CD14-positive monocyte (primary cell): ENCODE results near the gene KRTAP10-6. TPM values are rescaled to one million over a fixed set of nuclear protein-coding genes. Genes with fewer than 3 reads are reported as not detected.
"Not testable (repeated sequence)": the region's sequence is repeated elsewhere in the genome, so short reads cannot be mapped to it uniquely, and the experiment has no call there.

Source experiments
- DNase-seq, 3 donors: peaks; one replicate each; pipeline ENCODE4 v3.0.0-alpha.2; 2011 to 2022
- H2AFZ ChIP-seq: 2 replicates; pipeline ENCODE4 v1.6.0; 2012; ENCODE audit warnings: mild to moderate bottlenecking, low read depth, low read length, inconsistent platforms; ENCODE audit not compliant: insufficient read depth, poor library complexity, severe bottlenecking
- H3K27ac ChIP-seq, 2 donors: 1 replicate in 1 of 2; 2 replicates in 1 of 2; pipeline ENCODE4 v1.5.1; 2012 to 2013; ENCODE audit warnings: low read length in 2 of 2, control low read depth in 1 of 2, inconsistent platforms in 1 of 2, low read depth in 1 of 2, mild to moderate bottlenecking in 1 of 2
- H3K27me3 ChIP-seq, 2 donors: one replicate each; pipeline versions ENCODE4 v1.6.0 to v1.6.1; 2011 to 2013; ENCODE audit warnings: low read length in 2 of 2; ENCODE audit not compliant: control insufficient read depth in 2 of 2, insufficient read depth in 2 of 2
- H3K36me3 ChIP-seq, 2 donors: replicated peaks in 1 of 2; 1 replicate in 1 of 2; 2 replicates in 1 of 2; pipeline versions ENCODE4 v1.5.1 to v1.6.1; 2012 to 2013; ENCODE audit warnings: low read length in 2 of 2, control low read depth in 1 of 2, inconsistent platforms in 1 of 2, mild to moderate bottlenecking in 1 of 2; ENCODE audit not compliant: insufficient read depth in 2 of 2, control insufficient read depth in 1 of 2
- H3K4me1 ChIP-seq, 2 donors: 1 replicate in 1 of 2; 2 replicates in 1 of 2; pipeline versions ENCODE4 v1.5.1 to v1.6.1; 2012 to 2013; ENCODE audit warnings: low read length in 2 of 2, control low read depth in 1 of 2, inconsistent platforms in 1 of 2, mild to moderate bottlenecking in 1 of 2, moderate library complexity in 1 of 2; ENCODE audit not compliant: insufficient read depth in 2 of 2, control insufficient read depth in 1 of 2
- H3K4me2 ChIP-seq: replicated peaks from 2 replicates; pipeline ENCODE3; 2012; ENCODE audit warnings: low read length, moderate library complexity, mild to moderate bottlenecking; ENCODE audit not compliant: poor library complexity, severe bottlenecking; ENCODE audit errors: extremely low read depth
- H3K4me3 ChIP-seq, 3 experiments: fragments of 200-600 bp in 1 of 3; sonication (generic) in 1 of 3; replicated peaks in 1 of 3; 1 replicate in 2 of 3; 2 replicates in 1 of 3; pipeline ENCODE4 v1.5.1; 2011 to 2013; ENCODE audit warnings: low read length in 3 of 3, mild to moderate bottlenecking in 3 of 3, control low read depth in 2 of 3, low read depth in 2 of 3, inconsistent platforms in 1 of 3, moderate library complexity in 1 of 3
- H3K79me2 ChIP-seq: 2 replicates; pipeline ENCODE4 v1.6.0; 2012; ENCODE audit warnings: mild to moderate bottlenecking, control low read depth, inconsistent platforms, low read length, moderate library complexity; ENCODE audit not compliant: insufficient read depth
- H3K9ac ChIP-seq: 2 replicates; pipeline ENCODE4 v1.6.0; 2017; ENCODE audit warnings: low read length, mild to moderate bottlenecking; ENCODE audit not compliant: insufficient read depth, poor library complexity, severe bottlenecking
- H3K9me3 ChIP-seq, 2 donors: replicated peaks in 1 of 2; 1 replicate in 1 of 2; 2 replicates in 1 of 2; pipeline versions ENCODE4 v1.5.1 to v1.6.1; 2012 to 2013; ENCODE audit warnings: low read length in 2 of 2, control low read depth in 1 of 2; ENCODE audit not compliant: control insufficient read depth in 1 of 2, insufficient read depth in 1 of 2
- H4K20me1 ChIP-seq: 2 replicates; pipeline ENCODE4 v1.6.0; 2012; ENCODE audit warnings: mild to moderate bottlenecking, low read length, control low read depth, moderate library complexity; ENCODE audit not compliant: insufficient read depth
- H3K27ac Mint-ChIP-seq, 7 donors: one replicate each; pipeline ENCODE4 v1.8.0; 2020; ENCODE audit warnings: mild to moderate bottlenecking in 7 of 7, mixed read lengths in 7 of 7, moderate library complexity in 6 of 7, inconsistent platforms in 2 of 7
- H3K27me3 Mint-ChIP-seq, 3 donors: one replicate each; pipeline ENCODE4 v1.8.0; 2021 to 2022; ENCODE audit warnings: low read depth in 3 of 3, mild to moderate bottlenecking in 3 of 3, mixed read lengths in 3 of 3, moderate library complexity in 3 of 3, inconsistent platforms in 1 of 3
- H3K36me3 Mint-ChIP-seq, 2 donors: one replicate each; pipeline ENCODE4 v1.8.0; 2020; ENCODE audit warnings: mixed read lengths in 2 of 2, inconsistent platforms in 1 of 2, mild to moderate bottlenecking in 1 of 2
- H3K4me1 Mint-ChIP-seq: one replicate; pipeline ENCODE4 v1.8.0; 2020; ENCODE audit warnings: mild to moderate bottlenecking, mixed read lengths
- H3K4me3 Mint-ChIP-seq, 2 donors: one replicate each; pipeline ENCODE4 v1.8.0; 2020; ENCODE audit warnings: mild to moderate bottlenecking in 2 of 2, mixed read lengths in 2 of 2, moderate library complexity in 1 of 2
- H3K9me3 Mint-ChIP-seq, 7 donors: one replicate each; pipeline ENCODE4 v1.8.0; 2020 to 2022; ENCODE audit warnings: mixed read lengths in 7 of 7, mild to moderate bottlenecking in 6 of 7, moderate library complexity in 6 of 7, inconsistent platforms in 2 of 7
- CTCF ChIP-seq: fragments of 200-600 bp; IDR thresholded peaks from one replicate; pipeline ENCODE4 v1.8.0; 2022; ENCODE audit warnings: antibody characterized with exemption, mild to moderate bottlenecking
- WGBS: methylation state at CpG from one replicate; pipeline ENCODE4 v1.1.5; 2013; ENCODE audit warnings: missing lambda C conversion rate; ENCODE audit not compliant: insufficient coverage; 5-methylcytosine and 5-hydroxymethylcytosine counted together
- intact Hi-C, 2 donors: fragments of 100-400 bp; cut with micrococcal nuclease; formaldehyde crosslinking; loops; one replicate each; pipeline versions ENCODE4 v1.15.0 to v1.15.1; 2023
- polyA plus RNA-seq, 3 donors: library from polyadenylated mRNA; depleted of rRNA in 1 of 3; unstranded in 2 of 3; stranded (reverse) in 1 of 3; fragments of 300-500 nt in 2 of 3; fragments of >200 nt in 1 of 3; fragmentation: Illumina TruSeq in 2 of 3; gene quantifications; 1 replicate in 2 of 3; 2 replicates in 1 of 3; pipeline ENCODE4 v1.2.3, GENCODE V29; 2012 to 2021

The KRTAP10-6 gene
- polyA plus RNA-seq, 3 donors, result not detected

- no peak overlapping the region for H3K4me3 Mint-ChIP-seq
- H3K9me3 Mint-ChIP-seq, result peaks cover 11 to 36% (median 26%) of the 10 kb centered on the region in 7 donors
- H3K79me2 ChIP-seq, result no peaks in the 10 kb centered on the region
- no peaks in the 10 kb centered on the region for H3K27me3 ChIP-seq
- H3K27me3 Mint-ChIP-seq, result peaks cover 5 to 8% (median 7%) of the 10 kb centered on the region in 3 donors
- H3K27ac ChIP-seq, result no peak overlapping the region
- DNase-seq, result no peak
- H3K36me3 Mint-ChIP-seq, result no peaks in the 10 kb centered on the region
- H3K4me1 ChIP-seq, result no peaks in the 10 kb centered on the region
- H4K20me1 ChIP-seq, result no peaks in the 10 kb centered on the region
- H3K4me3 ChIP-seq, result no peak overlapping the region
- no peak for TF ChIP-seq CTCF
- peaks cover 21 to 31% of the 10 kb centered on the region in 2 donors for H3K9me3 ChIP-seq
- no peaks in the 10 kb centered on the region for H3K36me3 ChIP-seq
- no peak overlapping the region for H3K9ac ChIP-seq
- no peak overlapping the region for H3K4me2 ChIP-seq
- H3K27ac Mint-ChIP-seq, result no peak overlapping the region
- intact Hi-C loops, result no loop called here
- no peaks in the 10 kb centered on the region for H3K4me1 Mint-ChIP-seq
- H2AFZ ChIP-seq, result no peak overlapping the region
- WGBS, result 92% methylated on average over 9 of the region's 12 CpGs
Observed at GRCh38 chr21:44639331-44639655, 47.0 kb upstream of the KRTAP10-6 start.

DNA sequence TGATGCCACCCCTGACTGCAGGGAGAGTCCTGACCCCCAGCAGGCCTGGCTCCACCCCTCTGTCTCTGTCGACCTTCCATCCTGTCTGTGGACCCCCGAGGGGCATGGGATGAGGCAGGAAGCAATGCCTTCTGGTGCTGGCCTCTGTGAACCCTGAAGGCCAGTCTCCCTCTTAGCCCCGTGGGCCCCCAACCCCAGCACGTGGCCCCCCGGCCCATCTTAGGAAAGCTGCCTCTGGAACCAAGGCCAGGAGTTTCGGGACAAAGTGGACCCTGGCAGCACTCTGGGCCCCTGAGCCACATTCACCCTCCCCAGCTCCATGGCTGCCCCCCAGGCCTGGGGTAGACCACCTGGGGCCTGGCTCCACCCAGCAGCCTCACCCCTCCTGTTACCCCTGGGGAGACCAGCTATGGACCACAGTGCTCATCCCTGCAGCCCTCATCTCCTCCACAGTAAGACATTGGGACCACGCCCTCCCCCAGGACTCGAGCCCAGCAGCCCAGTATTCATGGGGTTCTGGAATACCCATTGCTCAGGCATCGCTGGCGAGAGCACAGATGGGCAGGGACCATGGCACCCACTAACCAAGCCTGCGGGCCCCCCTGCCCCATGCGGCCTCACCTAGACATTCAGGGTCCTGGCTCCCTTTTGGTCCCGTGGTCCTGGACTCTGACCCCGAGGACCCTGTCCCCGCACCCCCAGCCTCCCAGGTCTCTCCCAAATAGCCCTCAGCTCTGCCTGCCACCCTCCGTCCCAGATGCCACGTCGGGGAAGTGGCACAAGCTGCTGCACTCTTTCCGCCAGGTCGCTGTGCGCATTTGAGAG lies 46.4 kb upstream of the KRTAP10-6 start:
- H3K27ac Mint-ChIP-seq, H3K27ac ChIP-seq, H3K36me3 Mint-ChIP-seq, H2AFZ ChIP-seq, H4K20me1 ChIP-seq, intact Hi-C loops, H3K79me2 ChIP-seq, H3K4me1 Mint-ChIP-seq, H3K4me1 ChIP-seq, H3K9ac ChIP-seq, H3K4me3 ChIP-seq, H3K27me3 ChIP-seq, H3K4me3 Mint-ChIP-seq, H3K4me2 ChIP-seq, DNase-seq, H3K36me3 ChIP-seq: not testable (repeated sequence)
- H3K9me3 Mint-ChIP-seq, result peaks cover 9 to 30% (median 20%) of the 10 kb centered on the region in 7 donors
- H3K9me3 ChIP-seq, result peaks cover 16 to 26% of the 10 kb centered on the region in 2 donors
- WGBS, result 95% methylated on average over 13 of the region's 21 CpGs
- H3K27me3 Mint-ChIP-seq, result peaks cover 4 to 11% (median 9%) of the 10 kb centered on the region in 3 donors

GRCh38 chr21:44637851-44638348 lies 45.6 kb upstream of the KRTAP10-6 start:
- DNase-seq, H3K4me3 ChIP-seq, H3K4me2 ChIP-seq, H3K27ac Mint-ChIP-seq, H3K36me3 ChIP-seq, H3K4me1 ChIP-seq, H4K20me1 ChIP-seq, H2AFZ ChIP-seq, H3K27ac ChIP-seq, intact Hi-C loops, H3K4me3 Mint-ChIP-seq, H3K36me3 Mint-ChIP-seq, H3K9ac ChIP-seq, H3K79me2 ChIP-seq, H3K27me3 ChIP-seq, H3K4me1 Mint-ChIP-seq: not testable (repeated sequence)
- peaks cover 4 to 11% (median 11%) of the 10 kb centered on the region in 3 donors for H3K27me3 Mint-ChIP-seq
- WGBS, result 87% methylated on average over 3 of the region's 12 CpGs
- H3K9me3 Mint-ChIP-seq, result peaks cover 7 to 27% (median 20%) of the 10 kb centered on the region in 7 donors
- peaks cover 8 to 25% of the 10 kb centered on the region in 2 donors for H3K9me3 ChIP-seq
